HepG2 (cell line): Measurements from ENCODE around the gene MOK. TPM values are rescaled to one million over a fixed set of nuclear protein-coding genes. Genes with fewer than 3 reads are reported as not detected.

Experiments used
- BCL6 ChIP-seq: IDR thresholded peaks from 2 replicates; pipeline ENCODE4 v1.6.1; 2016; ENCODE audit warnings: missing genetic modification reagents, missing compliant biosample characterization
- CBFB ChIP-seq: sonication (generic); formaldehyde crosslinking; IDR thresholded peaks from 2 replicates; pipeline ENCODE4 v1.4.0; 2020; ENCODE audit warnings: missing genetic modification reagents
- ETV5 ChIP-seq: IDR thresholded peaks from 2 replicates; pipeline ENCODE4 v1.6.1; 2018; ENCODE audit warnings: missing biosample characterization, missing genetic modification reagents, inconsistent platforms, borderline replicate concordance
- FOXJ3 ChIP-seq: sonication (generic); formaldehyde crosslinking; IDR thresholded peaks from 2 replicates; pipeline ENCODE4 v1.4.0; 2020; ENCODE audit warnings: missing genetic modification reagents, mild to moderate bottlenecking, borderline replicate concordance
- HNF4A ChIP-seq: sonication (generic); formaldehyde crosslinking; IDR thresholded peaks from 2 replicates; pipeline ENCODE4 v1.4.0; 2020; ENCODE audit warnings: missing genetic modification reagents
- HOXA5 ChIP-seq: sonication (generic); formaldehyde crosslinking; IDR thresholded peaks from 2 replicates; pipeline ENCODE4 v1.4.0; 2020; ENCODE audit warnings: missing genetic modification reagents
- KAT2B ChIP-seq: fragments of 150-350 bp; IDR thresholded peaks from 2 replicates; pipeline ENCODE4 v1.6.1; 2014; ENCODE audit warnings: low read depth, low read length, borderline replicate concordance
- KDM5B ChIP-seq: sonication (generic); formaldehyde crosslinking; IDR thresholded peaks from 2 replicates; pipeline ENCODE4 v1.4.0; 2020; ENCODE audit warnings: missing genetic modification reagents, mild to moderate bottlenecking, borderline replicate concordance
- KDM6A ChIP-seq: IDR thresholded peaks from 2 replicates; pipeline ENCODE4 v1.6.1; 2016; ENCODE audit warnings: low read depth
- KLF12 ChIP-seq: sonication (generic); formaldehyde crosslinking; IDR thresholded peaks from 2 replicates; pipeline ENCODE4 v1.4.0; 2020; ENCODE audit warnings: missing genetic modification reagents, borderline replicate concordance
- RCOR2 ChIP-seq: IDR thresholded peaks from 2 replicates; pipeline ENCODE4 v1.6.1; 2016; ENCODE audit warnings: missing biosample characterization, missing genetic modification reagents
- RXRA ChIP-seq: sonication (generic); formaldehyde crosslinking; IDR thresholded peaks from 2 replicates; pipeline ENCODE4 v1.5.1; 2020; ENCODE audit warnings: missing genetic modification reagents
- WIZ ChIP-seq: sonication (generic); formaldehyde crosslinking; IDR thresholded peaks from 2 replicates; pipeline ENCODE4 v1.5.1; 2020; ENCODE audit warnings: mild to moderate bottlenecking, missing genetic modification reagents
- ZFYVE20 ChIP-seq: sonication (generic); formaldehyde crosslinking; IDR thresholded peaks from 2 replicates; pipeline ENCODE4 v1.8.0; 2023; ENCODE audit warnings: low read depth, mild to moderate bottlenecking, moderate library complexity, missing genetic modification reagents, borderline replicate concordance
- ZNF124 ChIP-seq: sonication (generic); formaldehyde crosslinking; IDR thresholded peaks from 2 replicates; pipeline ENCODE4 v1.4.0; 2020; ENCODE audit warnings: missing genetic modification reagents
- ZNF350 ChIP-seq: sonication (generic); formaldehyde crosslinking; IDR thresholded peaks from 2 replicates; pipeline ENCODE4 v1.4.0; 2020; ENCODE audit warnings: mild to moderate bottlenecking, low read depth, missing genetic modification reagents, borderline replicate concordance
- ZNF567 ChIP-seq: sonication (generic); formaldehyde crosslinking; IDR thresholded peaks from 2 replicates; pipeline ENCODE4 v1.8.1; 2023; ENCODE audit warnings: mild to moderate bottlenecking, missing genetic modification reagents, borderline replicate concordance
- ZNF660 ChIP-seq: sonication (generic); formaldehyde crosslinking; IDR thresholded peaks from 2 replicates; pipeline ENCODE4 v1.5.1; 2020; ENCODE audit warnings: mild to moderate bottlenecking, low read depth, missing genetic modification reagents, borderline replicate concordance
- polyA plus RNA-seq, 8 experiments: library from polyadenylated mRNA; depleted of rRNA in 3 of 8; stranded (reverse) in 7 of 8; unstranded in 1 of 8; fragments of >200 nt; fragmentation: Illumina TruSeq in 4 of 8; extraction: Trizol in 4 of 8; gene quantifications; 2 replicates each; pipeline versions ENCODE4 v1.2.1 to v1.2.3, GENCODE V29; 2011 to 2016; ENCODE audit warnings: low read depth in 4 of 8, missing spikeins in 1 of 8, mixed read lengths in 1 of 8; ENCODE audit not compliant: insufficient read depth in 1 of 8
- total RNA-seq, 5 experiments: library from RNA; depleted of rRNA; stranded (reverse); fragments of >200 nt; fragmentation: Illumina TruSeq; extraction: Trizol; gene quantifications; 2 replicates each; pipeline ENCODE4 v1.2.3, GENCODE V29; 2016; ENCODE audit warnings: low read depth in 1 of 5
- TF ChIP-seq, protein P1 (sequence below): sonication (generic); formaldehyde crosslinking; conservative IDR thresholded peaks from 2 replicates; pipeline ENCODE4 v1.4.0; 2020; ENCODE audit warnings: missing genetic modification reagents
- TF ChIP-seq, protein P2 (sequence below): sonication (generic); formaldehyde crosslinking; IDR thresholded peaks from 2 replicates; pipeline ENCODE4 v1.9.0; 2022; ENCODE audit warnings: missing genetic modification reagents, mild to moderate bottlenecking, borderline replicate concordance
- TF ChIP-seq, protein P3 (sequence below): sonication (generic); formaldehyde crosslinking; IDR thresholded peaks from 2 replicates; pipeline ENCODE4 v1.8.0; 2022; ENCODE audit warnings: missing genetic modification reagents, mild to moderate bottlenecking, borderline replicate concordance
- TF ChIP-seq, protein P4 (sequence below): sonication (generic); formaldehyde crosslinking; IDR thresholded peaks from 2 replicates; pipeline ENCODE4 v1.4.0; 2020; ENCODE audit warnings: low read depth, mild to moderate bottlenecking, missing genetic modification reagents
- TF ChIP-seq, protein P5 (sequence below): sonication (generic); formaldehyde crosslinking; IDR thresholded peaks from 2 replicates; pipeline ENCODE4 v1.4.0; 2020; ENCODE audit warnings: missing genetic modification reagents

Gene MOK
- total and polyA plus RNA-seq, 2 of the 13 experiments (the other 11 are each of a cell fraction or from before 2014, with no cell fraction given), result 15.3 to 16.9 TPM

DNA sequence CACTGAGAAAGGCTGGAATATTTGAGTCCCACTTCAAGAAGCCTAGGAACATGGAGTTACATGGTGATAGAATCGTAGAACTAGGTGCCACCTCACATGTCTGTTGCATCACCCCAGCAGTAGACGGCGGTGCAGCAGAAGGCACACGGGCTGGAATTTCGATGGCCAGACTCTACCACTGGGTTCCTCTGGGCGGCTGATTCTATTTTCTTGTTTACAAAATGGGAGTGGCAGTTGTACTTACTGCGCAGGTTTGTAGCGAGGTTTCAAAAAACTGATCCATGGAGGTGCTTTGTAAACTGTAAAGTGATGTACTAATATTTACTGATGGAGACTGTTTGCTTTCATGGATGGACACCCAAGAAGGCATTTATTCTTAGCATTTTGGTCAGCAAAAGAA is 119.6 kb downstream of the MOK start (continued):
- TF ChIP-seq HOXA5 (no peak), ZNF350 (peak; percentile 42; the same call in 1 of the 2 replicates), ZFYVE20 (CRISPR knock-in tag) (no peak), HNF4A (CRISPR knock-in tag) (peak; percentile 37), CBFB (CRISPR knock-in tag) (no peak), ZNF660 (CRISPR knock-in tag) (no peak), KLF12 (0 out of 2 replicates have a peak, but pooled peaks have one; percentile 57), WIZ (CRISPR knock-in tag) (no peak), FOXJ3 (peak; percentile 81; the same call in 1 of the 2 replicates), RXRA (0 out of 2 replicates have a peak, but pooled peaks have one; percentile 25), ZNF124 (CRISPR knock-in tag) (0 out of 2 replicates have a peak, but pooled peaks have one; percentile 57), KDM6A (CRISPR knock-in tag) (no peak), RCOR2 (CRISPR knock-in tag) (no peak), ZNF567 (CRISPR knock-in tag) (no peak), KDM5B (no peak), ETV5 (no peak), KAT2B (no peak), BCL6 (CRISPR knock-in tag) (peak; percentile 46; the same call in 1 of the 2 replicates)
- TF ChIP-seq, protein P1, sequence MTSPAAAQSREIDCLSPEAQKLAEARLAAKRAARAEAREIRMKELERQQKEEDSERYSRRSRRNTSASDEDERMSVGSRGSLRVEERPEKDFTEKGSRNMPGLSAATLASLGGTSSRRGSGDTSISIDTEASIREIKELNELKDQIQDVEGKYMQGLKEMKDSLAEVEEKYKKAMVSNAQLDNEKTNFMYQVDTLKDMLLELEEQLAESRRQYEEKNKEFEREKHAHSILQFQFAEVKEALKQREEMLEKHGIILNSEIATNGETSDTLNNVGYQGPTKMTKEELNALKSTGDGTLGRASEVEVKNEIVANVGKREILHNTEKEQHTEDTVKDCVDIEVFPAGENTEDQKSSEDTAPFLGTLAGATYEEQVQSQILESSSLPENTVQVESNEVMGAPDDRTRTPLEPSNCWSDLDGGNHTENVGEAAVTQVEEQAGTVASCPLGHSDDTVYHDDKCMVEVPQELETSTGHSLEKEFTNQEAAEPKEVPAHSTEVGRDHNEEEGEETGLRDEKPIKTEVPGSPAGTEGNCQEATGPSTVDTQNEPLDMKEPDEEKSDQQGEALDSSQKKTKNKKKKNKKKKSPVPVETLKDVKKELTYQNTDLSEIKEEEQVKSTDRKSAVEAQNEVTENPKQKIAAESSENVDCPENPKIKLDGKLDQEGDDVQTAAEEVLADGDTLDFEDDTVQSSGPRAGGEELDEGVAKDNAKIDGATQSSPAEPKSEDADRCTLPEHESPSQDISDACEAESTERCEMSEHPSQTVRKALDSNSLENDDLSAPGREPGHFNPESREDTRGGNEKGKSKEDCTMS, result no peak
- TF ChIP-seq, protein P2, sequence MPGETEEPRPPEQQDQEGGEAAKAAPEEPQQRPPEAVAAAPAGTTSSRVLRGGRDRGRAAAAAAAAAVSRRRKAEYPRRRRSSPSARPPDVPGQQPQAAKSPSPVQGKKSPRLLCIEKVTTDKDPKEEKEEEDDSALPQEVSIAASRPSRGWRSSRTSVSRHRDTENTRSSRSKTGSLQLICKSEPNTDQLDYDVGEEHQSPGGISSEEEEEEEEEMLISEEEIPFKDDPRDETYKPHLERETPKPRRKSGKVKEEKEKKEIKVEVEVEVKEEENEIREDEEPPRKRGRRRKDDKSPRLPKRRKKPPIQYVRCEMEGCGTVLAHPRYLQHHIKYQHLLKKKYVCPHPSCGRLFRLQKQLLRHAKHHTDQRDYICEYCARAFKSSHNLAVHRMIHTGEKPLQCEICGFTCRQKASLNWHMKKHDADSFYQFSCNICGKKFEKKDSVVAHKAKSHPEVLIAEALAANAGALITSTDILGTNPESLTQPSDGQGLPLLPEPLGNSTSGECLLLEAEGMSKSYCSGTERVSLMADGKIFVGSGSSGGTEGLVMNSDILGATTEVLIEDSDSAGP (CRISPR knock-in tag), result no peak
- TF ChIP-seq, protein P3, sequence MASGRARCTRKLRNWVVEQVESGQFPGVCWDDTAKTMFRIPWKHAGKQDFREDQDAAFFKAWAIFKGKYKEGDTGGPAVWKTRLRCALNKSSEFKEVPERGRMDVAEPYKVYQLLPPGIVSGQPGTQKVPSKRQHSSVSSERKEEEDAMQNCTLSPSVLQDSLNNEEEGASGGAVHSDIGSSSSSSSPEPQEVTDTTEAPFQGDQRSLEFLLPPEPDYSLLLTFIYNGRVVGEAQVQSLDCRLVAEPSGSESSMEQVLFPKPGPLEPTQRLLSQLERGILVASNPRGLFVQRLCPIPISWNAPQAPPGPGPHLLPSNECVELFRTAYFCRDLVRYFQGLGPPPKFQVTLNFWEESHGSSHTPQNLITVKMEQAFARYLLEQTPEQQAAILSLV (CRISPR knock-in tag), result no peak
- TF ChIP-seq, protein P4, sequence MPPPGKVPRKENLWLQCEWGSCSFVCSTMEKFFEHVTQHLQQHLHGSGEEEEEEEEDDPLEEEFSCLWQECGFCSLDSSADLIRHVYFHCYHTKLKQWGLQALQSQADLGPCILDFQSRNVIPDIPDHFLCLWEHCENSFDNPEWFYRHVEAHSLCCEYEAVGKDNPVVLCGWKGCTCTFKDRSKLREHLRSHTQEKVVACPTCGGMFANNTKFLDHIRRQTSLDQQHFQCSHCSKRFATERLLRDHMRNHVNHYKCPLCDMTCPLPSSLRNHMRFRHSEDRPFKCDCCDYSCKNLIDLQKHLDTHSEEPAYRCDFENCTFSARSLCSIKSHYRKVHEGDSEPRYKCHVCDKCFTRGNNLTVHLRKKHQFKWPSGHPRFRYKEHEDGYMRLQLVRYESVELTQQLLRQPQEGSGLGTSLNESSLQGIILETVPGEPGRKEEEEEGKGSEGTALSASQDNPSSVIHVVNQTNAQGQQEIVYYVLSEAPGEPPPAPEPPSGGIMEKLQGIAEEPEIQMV (CRISPR knock-in tag), result no peak
- TF ChIP-seq, protein P5, sequence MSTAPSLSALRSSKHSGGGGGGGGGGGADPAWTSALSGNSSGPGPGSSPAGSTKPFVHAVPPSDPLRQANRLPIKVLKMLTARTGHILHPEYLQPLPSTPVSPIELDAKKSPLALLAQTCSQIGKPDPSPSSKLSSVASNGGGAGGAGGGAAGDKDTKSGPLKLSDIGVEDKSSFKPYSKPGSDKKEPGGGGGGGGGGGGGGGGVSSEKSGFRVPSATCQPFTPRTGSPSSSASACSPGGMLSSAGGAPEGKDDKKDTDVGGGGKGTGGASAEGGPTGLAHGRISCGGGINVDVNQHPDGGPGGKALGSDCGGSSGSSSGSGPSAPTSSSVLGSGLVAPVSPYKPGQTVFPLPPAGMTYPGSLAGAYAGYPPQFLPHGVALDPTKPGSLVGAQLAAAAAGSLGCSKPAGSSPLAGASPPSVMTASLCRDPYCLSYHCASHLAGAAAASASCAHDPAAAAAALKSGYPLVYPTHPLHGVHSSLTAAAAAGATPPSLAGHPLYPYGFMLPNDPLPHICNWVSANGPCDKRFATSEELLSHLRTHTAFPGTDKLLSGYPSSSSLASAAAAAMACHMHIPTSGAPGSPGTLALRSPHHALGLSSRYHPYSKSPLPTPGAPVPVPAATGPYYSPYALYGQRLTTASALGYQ (CRISPR knock-in tag), result peak; percentile 58; the same call in 1 of the 2 replicates
